Measurements from ENCODE around the gene AARS2. TPM values are rescaled to one million over a fixed set of nuclear protein-coding genes. Genes with fewer than 3 reads are reported as not detected.

AARS2 gene
- total and polyA plus RNA-seq, 9 of the 15 experiments (the other 6 are each of a cell fraction or from before 2014, with no cell fraction given): 0.97 to 34.0 (median 18.3) TPM

GRCh38 chr6:44312901-44313788 lies at the start of gene AARS2 (continued):
- TF ChIP-seq, protein P1, sequence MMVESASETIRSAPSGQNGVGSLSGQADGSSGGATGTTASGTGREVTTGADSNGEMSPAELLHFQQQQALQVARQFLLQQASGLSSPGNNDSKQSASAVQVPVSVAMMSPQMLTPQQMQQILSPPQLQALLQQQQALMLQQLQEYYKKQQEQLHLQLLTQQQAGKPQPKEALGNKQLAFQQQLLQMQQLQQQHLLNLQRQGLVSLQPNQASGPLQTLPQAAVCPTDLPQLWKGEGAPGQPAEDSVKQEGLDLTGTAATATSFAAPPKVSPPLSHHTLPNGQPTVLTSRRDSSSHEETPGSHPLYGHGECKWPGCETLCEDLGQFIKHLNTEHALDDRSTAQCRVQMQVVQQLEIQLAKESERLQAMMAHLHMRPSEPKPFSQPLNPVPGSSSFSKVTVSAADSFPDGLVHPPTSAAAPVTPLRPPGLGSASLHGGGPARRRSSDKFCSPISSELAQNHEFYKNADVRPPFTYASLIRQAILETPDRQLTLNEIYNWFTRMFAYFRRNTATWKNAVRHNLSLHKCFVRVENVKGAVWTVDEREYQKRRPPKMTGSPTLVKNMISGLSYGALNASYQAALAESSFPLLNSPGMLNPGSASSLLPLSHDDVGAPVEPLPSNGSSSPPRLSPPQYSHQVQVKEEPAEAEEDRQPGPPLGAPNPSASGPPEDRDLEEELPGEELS (CRISPR knock-in tag; IDR thresholded peaks at IDR 0.05; ENCODE audit: borderline replicate concordance): 0 out of 2 replicates have a peak, but pooled peaks have one; percentile 51
- TF ChIP-seq NCOR1 (IDR thresholded peaks at IDR 0.05) (peak; percentile 25; the same call in 1 of the 2 replicates), ZBED1 (IDR thresholded peaks at IDR 0.05) (0 out of 2 replicates have a peak, but pooled peaks have one; percentile 42), ZFP36 (IDR thresholded peaks at IDR 0.05; ENCODE audit: low read depth, low read length, partially characterized antibody) (peak; percentile 30), HMGN3 (IDR thresholded peaks at IDR 0.05; ENCODE audit: borderline replicate concordance, extremely low read depth, insufficient read length, low read depth, low read length) (peak; percentile 85), GATAD2B (IDR thresholded peaks at IDR 0.05; ENCODE audit: borderline replicate concordance) (peak; percentile 57; the same call in 1 of the 2 replicates), HMG20A (CRISPR knock-in tag; conservative IDR thresholded peaks at IDR 0.05) (no peak), POU5F1 (IDR thresholded peaks at IDR 0.05; ENCODE audit: borderline replicate concordance, low read depth, low read length, partially characterized antibody) (no peak), FOXA3 (CRISPR knock-in tag; conservative IDR thresholded peaks at IDR 0.05 in 1 of 2, IDR thresholded peaks at IDR 0.05 in 1 of 2) (peak in 1 of 2 experiments; percentile 77; a peak in 2 of 4 replicates), EHMT2 (IDR thresholded peaks at IDR 0.05) (peak; percentile 62; the same call in 1 of the 2 replicates), NKRF (IDR thresholded peaks at IDR 0.05; ENCODE audit: borderline replicate concordance) (no peak), ZNF146 (CRISPR knock-in tag; IDR thresholded peaks at IDR 0.05; ENCODE audit: unreplicated experiment) (no peak), MYC (IDR thresholded peaks at IDR 0.05; ENCODE audit: low read depth, low read length) (peak; percentile 85), MYC (CRISPR knock-in tag; IDR thresholded peaks at IDR 0.05; ENCODE audit: borderline replicate concordance, low read depth) (peak; percentile 93), BCOR (IDR thresholded peaks at IDR 0.05) (peak; percentile 88), RCOR1 (IDR thresholded peaks at IDR 0.05; ENCODE audit: borderline replicate concordance in 1 of 2, low read depth in 2 of 2, low read length in 2 of 2) (peak; percentile 26 to 94; a peak in 2 of 4 replicates), HNRNPK (IDR thresholded peaks at IDR 0.05; ENCODE audit: low read depth, low read length, poor library complexity, severe bottlenecking) (no peak), MAFG (tag; conservative IDR thresholded peaks at IDR 0.05) (no peak), MYNN (IDR thresholded peaks at IDR 0.05) (peak; percentile 46; the same call in 1 of the 2 replicates), MYNN (CRISPR knock-in tag; IDR thresholded peaks at IDR 0.05) (no peak), SRSF1 (IDR thresholded peaks at IDR 0.05; ENCODE audit: low read depth, low read length) (0 out of 2 replicates have a peak, but pooled peaks have one; percentile 68)
- TF ChIP-seq, protein P2, sequence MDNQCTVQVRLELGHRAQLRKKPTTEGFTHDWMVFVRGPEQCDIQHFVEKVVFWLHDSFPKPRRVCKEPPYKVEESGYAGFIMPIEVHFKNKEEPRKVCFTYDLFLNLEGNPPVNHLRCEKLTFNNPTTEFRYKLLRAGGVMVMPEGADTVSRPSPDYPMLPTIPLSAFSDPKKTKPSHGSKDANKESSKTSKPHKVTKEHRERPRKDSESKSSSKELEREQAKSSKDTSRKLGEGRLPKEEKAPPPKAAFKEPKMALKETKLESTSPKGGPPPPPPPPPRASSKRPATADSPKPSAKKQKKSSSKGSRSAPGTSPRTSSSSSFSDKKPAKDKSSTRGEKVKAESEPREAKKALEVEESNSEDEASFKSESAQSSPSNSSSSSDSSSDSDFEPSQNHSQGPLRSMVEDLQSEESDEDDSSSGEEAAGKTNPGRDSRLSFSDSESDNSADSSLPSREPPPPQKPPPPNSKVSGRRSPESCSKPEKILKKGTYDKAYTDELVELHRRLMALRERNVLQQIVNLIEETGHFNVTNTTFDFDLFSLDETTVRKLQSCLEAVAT (IDR thresholded peaks at IDR 0.05): peak in 1 of 2 experiments; percentile 41; a peak in 1 of 4 replicates
